ENCODE results near the gene ITSN2. TPM values are rescaled to one million over a fixed set of nuclear protein-coding genes. Genes with fewer than 3 reads are reported as not detected.

ITSN2 gene
- total RNA-seq, 3 donors from 2014 or later: 43.4 to 69.8 (median 46.5) TPM

- H3K9me3 ChIP-seq: no peaks in the 10 kb centered on the region
- intact Hi-C loops (cut with DNase I; ENCODE audit: low total_unique reads): no loop called here
- H3K36me3 ChIP-seq: peaks cover 23% of the 10 kb centered on the region
- H3K27me3 ChIP-seq: no peaks in the 10 kb centered on the region
- no peak overlapping the region for H3K4me3 ChIP-seq
- H3K4me1 ChIP-seq: no peaks in the 10 kb centered on the region
- H3K27ac ChIP-seq: no peak overlapping the region
- TF ChIP-seq POLR2A (IDR thresholded peaks at IDR 0.05) (no peak), POLR2AphosphoS5 (IDR thresholded peaks at IDR 0.05) (no peak), CTCF (IDR thresholded peaks at IDR 0.05) (no peak)
- DNase-seq (ENCODE audit: low spot score in 2 of 2): no peak
Observed at GRCh38 chr2:24206714-24207113, 153.6 kb downstream of the ITSN2 start.

GRCh38 chr2:24206242-24206641, 154.1 kb downstream of the ITSN2 start:
- intact Hi-C loops (cut with DNase I; ENCODE audit: low total_unique reads): no loop called here
- no peaks in the 10 kb centered on the region for H3K27me3 ChIP-seq
- H3K4me1 ChIP-seq: no peaks in the 10 kb centered on the region
- no peak overlapping the region for H3K4me3 ChIP-seq
- no peak overlapping the region for H3K27ac ChIP-seq
- H3K9me3 ChIP-seq: no peaks in the 10 kb centered on the region
- H3K36me3 ChIP-seq: peaks cover 18% of the 10 kb centered on the region
- no peak for DNase-seq (ENCODE audit: low spot score in 2 of 2)
- TF ChIP-seq CTCF (IDR thresholded peaks at IDR 0.05) (no peak), POLR2A (IDR thresholded peaks at IDR 0.05) (no peak), POLR2AphosphoS5 (IDR thresholded peaks at IDR 0.05) (no peak)

GRCh38 chr2:24205131-24205530, 155.2 kb downstream of the ITSN2 start:
- no peaks in the 10 kb centered on the region for H3K27me3 ChIP-seq
- no peak overlapping the region for H3K4me3 ChIP-seq
- H3K9me3 ChIP-seq: no peaks in the 10 kb centered on the region
- intact Hi-C loops (cut with DNase I; ENCODE audit: low total_unique reads): no loop called here
- no peak for DNase-seq (ENCODE audit: low spot score in 2 of 2)
- no peak overlapping the region for H3K27ac ChIP-seq
- H3K4me1 ChIP-seq: no peaks in the 10 kb centered on the region
- peaks cover 16% of the 10 kb centered on the region for H3K36me3 ChIP-seq
- TF ChIP-seq CTCF (IDR thresholded peaks at IDR 0.05) (no peak), POLR2A (IDR thresholded peaks at IDR 0.05) (no peak), POLR2AphosphoS5 (IDR thresholded peaks at IDR 0.05) (no peak)

GRCh38 chr2:24204505-24204904, 155.8 kb downstream of the ITSN2 start:
- Histone ChIP-seq H3K36me3 (peaks cover 15% of the 10 kb centered on the region), H3K9me3 (no peaks in the 10 kb centered on the region), H3K27ac (no peak overlapping the region), H3K4me3 (no peak overlapping the region), H3K27me3 (no peaks in the 10 kb centered on the region), H3K4me1 (no peaks in the 10 kb centered on the region)
- intact Hi-C loops (cut with DNase I; ENCODE audit: low total_unique reads): no loop called here
- no peak for DNase-seq (ENCODE audit: low spot score in 2 of 2)
- TF ChIP-seq CTCF (IDR thresholded peaks at IDR 0.05): no peak

- peaks cover 7% of the 10 kb centered on the region for H3K36me3 ChIP-seq
- H3K27ac ChIP-seq: no peak overlapping the region
- intact Hi-C loops (cut with DNase I; ENCODE audit: low total_unique reads): no loop called here
Observed at GRCh38 chr2:24203787-24204150, 156.6 kb downstream of the ITSN2 start.

More at GRCh38 chr2:24203787-24204150, 156.6 kb downstream of the ITSN2 start:
- no peaks in the 10 kb centered on the region for H3K27me3 ChIP-seq
- H3K9me3 ChIP-seq: no peaks in the 10 kb centered on the region
- no peaks in the 10 kb centered on the region for H3K4me1 ChIP-seq
- no peak overlapping the region for H3K4me3 ChIP-seq
- TF ChIP-seq POLR2AphosphoS5 (IDR thresholded peaks at IDR 0.05) (no peak), CTCF (IDR thresholded peaks at IDR 0.05) (no peak), POLR2A (IDR thresholded peaks at IDR 0.05) (no peak)
- DNase-seq (ENCODE audit: low spot score in 2 of 2): no peak

Measured in breast epithelium (tissue), 4 donors.